ENCODE measurements around the gene SLC2A11.

SLC2A11 gene

DNA sequence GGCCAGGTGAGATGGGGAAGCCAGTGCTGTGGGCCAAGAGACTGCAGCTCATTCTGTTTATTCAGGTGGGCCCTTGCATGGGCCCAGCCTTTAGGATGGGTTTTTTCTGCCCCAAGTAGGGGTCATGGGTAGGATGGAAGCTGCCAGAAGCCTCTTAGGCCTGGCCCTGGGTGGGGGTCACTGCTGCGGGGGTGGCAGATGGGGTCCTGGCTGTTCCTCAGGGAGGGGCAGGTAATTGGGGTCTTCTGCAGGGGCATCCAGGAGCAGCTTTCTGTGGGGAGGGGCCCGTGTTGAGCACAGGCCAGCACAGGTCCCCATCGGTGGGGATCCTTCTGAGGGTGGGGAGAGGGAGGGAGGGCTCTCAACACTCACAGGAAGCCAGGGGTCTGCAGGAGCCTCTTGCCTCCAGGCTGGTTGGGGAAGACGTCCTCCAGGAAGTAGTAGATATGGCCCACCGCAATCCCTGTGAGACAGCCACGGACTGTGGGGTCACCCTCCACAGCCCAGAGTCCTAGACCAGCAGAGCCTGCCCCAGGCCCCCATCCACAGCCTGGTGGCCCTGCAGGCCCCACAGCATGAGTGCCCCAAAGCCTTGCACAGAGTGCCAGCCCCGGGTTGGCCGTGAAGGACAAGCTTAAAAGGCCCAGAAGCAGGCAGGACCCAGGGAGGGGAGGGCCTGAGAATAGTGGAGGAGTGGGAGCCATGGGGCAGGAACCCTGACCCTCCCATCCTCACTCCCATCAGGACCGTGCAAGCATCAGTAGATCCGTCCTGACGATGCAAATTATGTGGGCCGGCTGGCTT, 20.8 kb upstream of the SLC2A11 start:
- TF ChIP-seq CTCF (conservative IDR thresholded peaks at IDR 0.05): no peak
- no peak overlapping the region for H3K27ac ChIP-seq

- H3K27ac ChIP-seq: peak overlapping the region; percentile 15; the same call in 1 of the 2 replicates
Observed at GRCh38 chr22:23837496-23837859, 20.2 kb upstream of the SLC2A11 start.

GRCh38 chr22:23837911-23838680, 19.6 kb upstream of the SLC2A11 start:
- H3K27ac ChIP-seq: peak overlapping the region; percentile 15; the same call in 1 of the 2 replicates
- no peak for TF ChIP-seq CTCF (conservative IDR thresholded peaks at IDR 0.05)

More at GRCh38 chr22:23837496-23837859, 20.2 kb upstream of the SLC2A11 start:
- TF ChIP-seq CTCF (conservative IDR thresholded peaks at IDR 0.05): no peak

- H3K27ac ChIP-seq: peak within 1 kb of the TSS; percentile 15; the same call in 1 of the 2 replicates
- no peak for TF ChIP-seq CTCF (conservative IDR thresholded peaks at IDR 0.05)
Observed at GRCh38 chr22:23838681-23839468, 18.8 kb upstream of the SLC2A11 start, which contains the start of gene DERL3. TSS of gene DERL3 (minus strand) at chr22:23839006. CDS start at chr22:23838987, 19 bp downstream.

DNA sequence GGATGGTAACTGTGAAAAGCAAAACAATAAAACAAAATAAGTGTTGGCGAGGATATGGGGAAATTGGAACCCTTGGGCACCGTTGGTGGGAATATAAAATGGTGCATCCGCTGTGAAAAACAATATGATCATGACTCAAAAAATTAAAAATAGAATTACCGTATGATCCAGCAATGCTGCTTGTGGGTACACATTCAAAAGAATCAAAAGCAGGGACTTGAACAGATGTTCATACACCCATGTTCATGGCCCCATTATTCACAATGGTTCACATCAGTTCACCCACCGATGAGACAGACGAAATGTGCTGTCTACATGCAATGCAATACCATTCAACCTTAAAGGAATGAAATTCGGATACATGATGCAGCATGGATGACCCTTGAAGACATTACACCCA, 17.6 kb upstream of the SLC2A11 start:
- no peak for TF ChIP-seq CTCF (conservative IDR thresholded peaks at IDR 0.05)

DNA sequence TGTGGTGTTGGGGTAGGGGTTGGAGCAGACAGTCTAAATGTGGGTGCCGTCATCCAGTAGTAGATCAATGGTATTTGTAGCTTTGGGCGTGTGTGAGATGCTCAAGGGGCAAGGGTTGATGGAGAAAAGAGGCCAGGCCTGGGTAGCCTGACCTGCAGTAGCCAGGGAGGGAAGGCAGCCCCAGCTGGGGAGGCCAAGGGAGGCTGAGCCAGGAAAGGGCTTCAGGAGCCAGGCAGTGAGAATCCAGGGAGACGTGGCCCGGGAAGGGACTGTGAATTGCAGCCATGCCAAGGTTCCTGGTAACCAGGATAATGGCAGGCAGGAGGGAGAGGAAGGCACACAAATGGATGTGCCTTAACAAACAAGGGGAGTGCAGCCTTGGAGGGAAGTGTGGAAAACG, 16.4 kb upstream of the SLC2A11 start:
- H3K27ac ChIP-seq: no peak overlapping the region

More for the DNA sequence above, 17.6 kb upstream of the SLC2A11 start:
- no peak overlapping the region for H3K27ac ChIP-seq

More for the DNA sequence above, 16.4 kb upstream of the SLC2A11 start:
- no peak for TF ChIP-seq CTCF (conservative IDR thresholded peaks at IDR 0.05)

All from VCaP (cell line).